IPS-15b (cell line): ENCODE measurements around the gene BAG2.
A peak's percentile ranks its signal among the peaks of the same experiment; 100 is the strongest.

Source experiments
- H3K27me3 ChIP-seq: one replicate; pipeline ENCODE4 v1.6.1; 2013; ENCODE audit warnings: low read length; ENCODE audit not compliant: control insufficient read depth, insufficient read depth
- H3K36me3 ChIP-seq: one replicate; pipeline ENCODE4 v1.6.1; 2013; ENCODE audit warnings: low read length; ENCODE audit not compliant: control insufficient read depth, insufficient read depth
- H3K4me1 ChIP-seq: one replicate; pipeline ENCODE4 v1.6.1; 2013; ENCODE audit warnings: mild to moderate bottlenecking, low read length; ENCODE audit not compliant: control insufficient read depth, insufficient read depth
- H3K4me3 ChIP-seq: one replicate; pipeline ENCODE4 v1.5.1; 2013; ENCODE audit warnings: low read depth, low read length
- H3K9ac ChIP-seq: one replicate; pipeline ENCODE4 v1.6.1; 2013; ENCODE audit warnings: low read depth, mild to moderate bottlenecking, low read length
- H3K9me3 ChIP-seq: one replicate; pipeline ENCODE4 v1.6.1; 2013; ENCODE audit warnings: mild to moderate bottlenecking, low read length; ENCODE audit not compliant: control insufficient read depth, insufficient read depth

BAG2 gene

DNA sequence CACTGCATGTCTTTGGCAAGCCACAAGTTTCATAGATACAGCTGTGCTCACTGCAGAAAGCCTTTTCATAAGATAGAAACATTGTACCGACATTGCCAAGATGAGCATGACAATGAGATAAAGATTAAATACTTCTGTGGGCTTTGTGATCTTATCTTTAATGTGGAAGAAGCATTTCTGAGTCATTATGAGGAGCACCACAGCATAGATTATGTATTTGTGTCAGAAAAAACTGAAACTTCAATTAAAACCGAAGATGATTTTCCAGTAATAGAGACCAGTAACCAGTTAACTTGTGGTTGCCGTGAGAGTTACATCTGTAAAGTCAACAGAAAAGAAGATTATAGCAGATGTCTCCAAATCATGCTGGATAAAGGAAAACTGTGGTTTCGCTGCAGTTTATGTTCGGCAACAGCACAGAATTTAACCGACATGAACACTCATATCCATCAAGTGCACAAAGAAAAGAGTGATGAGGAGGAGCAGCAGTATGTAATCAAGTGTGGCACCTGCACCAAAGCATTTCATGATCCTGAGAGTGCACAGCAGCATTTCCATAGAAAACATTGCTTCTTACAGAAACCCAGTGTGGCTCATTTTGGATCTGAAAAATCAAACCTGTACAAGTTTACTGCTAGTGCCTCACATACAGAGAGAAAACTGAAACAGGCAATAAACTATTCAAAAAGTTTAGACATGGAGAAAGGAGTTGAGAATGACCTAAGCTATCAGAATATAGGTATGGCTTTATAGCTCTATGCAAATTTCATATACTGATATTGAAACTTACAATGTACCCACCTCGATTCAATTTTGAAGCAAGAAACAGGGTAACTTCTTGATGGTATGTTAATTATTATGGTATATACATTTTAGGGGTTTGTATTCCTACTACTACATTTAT is 23.9 kb upstream of the BAG2 start:
- no peak overlapping the region for H3K9ac ChIP-seq
- H3K27me3 ChIP-seq, result no peaks in the 10 kb centered on the region
- H3K4me3 ChIP-seq, result no peak overlapping the region
- no peaks in the 10 kb centered on the region for H3K9me3 ChIP-seq
- no peaks in the 10 kb centered on the region for H3K4me1 ChIP-seq
- H3K36me3 ChIP-seq, result no peaks in the 10 kb centered on the region

- Histone ChIP-seq H3K4me1 (no peaks in the 10 kb centered on the region), H3K4me3 (no peak overlapping the region), H3K9me3 (no peaks in the 10 kb centered on the region), H3K27me3 (no peaks in the 10 kb centered on the region), H3K9ac (no peak overlapping the region), H3K36me3 (no peaks in the 10 kb centered on the region)
These were observed 13.5 kb upstream of the BAG2 start for GRCh38 chr6:57158658-57159057.

DNA sequence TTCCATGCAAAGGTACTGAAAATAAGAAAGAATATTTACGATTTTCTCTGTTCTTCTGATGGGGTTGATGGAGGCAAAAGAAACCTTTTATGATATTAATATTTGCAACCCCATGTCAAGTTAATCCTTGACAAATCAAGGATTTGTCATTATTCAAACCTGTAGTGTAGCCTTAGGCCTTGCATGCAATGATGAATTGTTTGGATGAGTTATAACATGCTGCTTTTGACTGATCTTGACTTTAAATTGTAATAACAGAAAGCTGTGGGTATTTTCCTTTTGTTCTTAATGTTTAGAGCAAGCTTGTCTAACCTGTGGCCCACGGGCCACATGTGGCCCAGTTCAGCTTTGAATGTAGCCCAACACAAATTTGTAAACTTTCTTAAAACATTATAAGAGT is 13.0 kb upstream of the BAG2 start:
- H3K4me3 ChIP-seq, result no peak overlapping the region
- no peaks in the 10 kb centered on the region for H3K36me3 ChIP-seq
- no peaks in the 10 kb centered on the region for H3K27me3 ChIP-seq
- H3K9ac ChIP-seq, result no peak overlapping the region
- H3K9me3 ChIP-seq, result no peaks in the 10 kb centered on the region
- no peaks in the 10 kb centered on the region for H3K4me1 ChIP-seq

- no peaks in the 10 kb centered on the region for H3K36me3 ChIP-seq
- H3K4me3 ChIP-seq, result no peak overlapping the region
- H3K4me1 ChIP-seq, result no peaks in the 10 kb centered on the region
- no peaks in the 10 kb centered on the region for H3K9me3 ChIP-seq
- no peak overlapping the region for H3K9ac ChIP-seq
- H3K27me3 ChIP-seq, result no peaks in the 10 kb centered on the region
These were observed 10.1 kb upstream of the BAG2 start for GRCh38 chr6:57162028-57162427.

DNA sequence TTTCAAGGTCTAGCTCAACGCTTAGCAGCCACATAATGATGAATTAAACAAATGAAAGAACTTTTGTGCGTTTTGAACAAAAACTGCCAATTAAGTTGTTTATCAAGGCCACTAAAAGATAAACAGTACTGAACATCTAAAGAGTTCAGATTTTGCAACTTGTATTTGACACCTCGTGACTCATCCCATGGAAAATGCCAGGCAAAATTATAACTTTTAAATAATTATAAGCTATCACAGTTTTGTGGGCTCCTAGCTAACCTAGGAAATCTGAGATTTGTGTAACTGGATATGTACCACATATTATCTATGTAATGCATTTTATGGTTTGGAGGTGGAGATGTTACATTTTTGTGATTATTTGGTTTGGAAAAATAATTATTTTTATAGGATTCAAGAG is 9.6 kb upstream of the BAG2 start:
- H3K4me3 ChIP-seq, result no peak overlapping the region
- no peaks in the 10 kb centered on the region for H3K9me3 ChIP-seq
- H3K36me3 ChIP-seq, result no peaks in the 10 kb centered on the region
- H3K4me1 ChIP-seq, result no peaks in the 10 kb centered on the region
- no peak overlapping the region for H3K9ac ChIP-seq
- no peaks in the 10 kb centered on the region for H3K27me3 ChIP-seq

DNA sequence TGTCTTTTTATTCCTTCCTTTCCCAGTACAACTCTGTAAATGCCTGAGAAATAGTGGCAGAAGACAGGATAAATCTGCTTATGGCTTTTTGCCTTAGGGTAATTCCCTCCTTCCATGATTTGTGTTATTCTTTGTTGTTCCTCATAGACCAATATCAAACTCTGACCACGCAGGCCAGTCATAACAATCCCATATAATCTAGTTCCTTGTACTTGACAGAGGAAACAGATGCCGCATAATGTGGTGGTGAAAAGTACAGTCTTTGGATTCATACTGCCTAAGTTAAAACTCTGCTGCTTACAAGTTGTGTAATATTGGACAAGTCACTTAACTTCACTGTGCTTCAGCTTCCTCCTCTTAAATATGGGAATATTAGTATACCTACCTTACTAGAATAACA is 8.2 kb upstream of the BAG2 start:
- Histone ChIP-seq H3K4me1 (no peaks in the 10 kb centered on the region), H3K36me3 (no peaks in the 10 kb centered on the region), H3K27me3 (no peaks in the 10 kb centered on the region), H3K4me3 (no peak overlapping the region), H3K9ac (no peak overlapping the region), H3K9me3 (no peaks in the 10 kb centered on the region)

DNA sequence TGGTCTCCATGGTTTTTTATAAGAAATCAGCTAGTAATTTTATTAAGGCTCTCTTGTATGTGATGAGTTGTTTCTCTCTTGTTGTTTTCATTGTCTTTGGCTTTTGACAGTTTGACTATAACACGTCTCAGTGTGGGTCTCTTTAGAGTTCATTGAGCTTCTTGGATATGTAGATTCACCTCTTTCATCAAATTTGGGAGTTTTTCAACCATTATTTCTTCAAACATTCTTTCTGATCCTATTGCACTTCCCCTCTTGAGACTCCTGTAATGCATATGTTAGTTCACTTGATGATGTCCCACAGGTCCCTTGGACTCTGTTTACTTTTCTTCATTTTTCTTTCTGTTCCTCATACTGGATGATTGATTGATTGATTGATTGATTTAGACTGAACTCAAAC is 7.0 kb upstream of the BAG2 start:
- H3K36me3 ChIP-seq, result no peaks in the 10 kb centered on the region
- no peak overlapping the region for H3K9ac ChIP-seq
- H3K27me3 ChIP-seq, result no peaks in the 10 kb centered on the region
- no peaks in the 10 kb centered on the region for H3K9me3 ChIP-seq
- H3K4me1 ChIP-seq, result no peaks in the 10 kb centered on the region
- H3K4me3 ChIP-seq, result no peak overlapping the region

DNA sequence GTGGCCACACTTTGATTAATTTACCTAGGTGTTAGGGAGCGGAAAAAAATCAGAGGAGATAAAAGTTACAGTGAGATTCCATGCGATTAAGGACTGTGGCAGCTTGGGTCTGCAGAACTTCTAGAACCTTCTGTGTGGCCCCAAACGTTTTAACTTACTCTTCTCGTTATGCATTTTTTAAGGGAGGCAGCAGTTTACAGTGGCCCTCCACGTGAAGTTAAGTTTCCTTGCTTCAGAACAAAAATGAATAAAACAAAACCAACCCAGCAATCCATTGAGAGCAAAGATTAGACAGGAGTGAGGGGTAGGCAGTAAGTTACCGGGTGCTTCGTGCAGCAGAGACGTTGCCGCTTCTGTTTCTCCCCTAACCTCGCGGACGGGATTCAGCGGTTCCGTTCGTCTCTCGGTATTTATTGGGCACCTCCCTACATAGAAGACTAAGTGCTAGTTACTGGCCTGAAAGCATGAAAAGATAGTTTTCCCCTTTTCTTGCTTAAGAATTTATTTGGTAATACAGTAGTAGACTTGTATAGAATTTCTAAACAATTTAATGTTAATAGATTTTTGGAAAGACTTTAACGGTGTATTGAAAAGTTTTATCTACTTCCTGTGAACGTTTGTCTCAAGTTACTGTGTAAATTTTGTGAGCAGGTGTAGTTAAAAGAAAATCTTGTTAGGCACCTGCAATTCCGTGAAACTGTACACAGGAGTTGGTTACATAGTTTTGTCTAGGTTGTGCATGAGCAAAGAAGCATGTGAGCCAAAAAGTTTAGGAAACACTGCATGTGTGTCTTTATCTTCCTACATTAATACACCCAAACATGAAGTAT is 1.1 kb downstream of the BAG2 start:
- H3K36me3 ChIP-seq, result no peaks in the 10 kb centered on the region
- H3K4me3 ChIP-seq, result peak overlapping the region; percentile 70
- H3K9me3 ChIP-seq, result no peaks in the 10 kb centered on the region
- peaks cover 9% of the 10 kb centered on the region for H3K27me3 ChIP-seq
- H3K9ac ChIP-seq, result peak overlapping the region; percentile 77
- H3K4me1 ChIP-seq, result peaks cover 10% of the 10 kb centered on the region

GRCh38 chr6:57173886-57174510 is 1.9 kb downstream of the BAG2 start:
- Histone ChIP-seq H3K9me3 (no peaks in the 10 kb centered on the region), H3K36me3 (no peaks in the 10 kb centered on the region), H3K9ac (no peak overlapping the region), H3K4me1 (peaks cover 10% of the 10 kb centered on the region), H3K4me3 (peak overlapping the region; percentile 70), H3K27me3 (peaks cover 9% of the 10 kb centered on the region)

DNA sequence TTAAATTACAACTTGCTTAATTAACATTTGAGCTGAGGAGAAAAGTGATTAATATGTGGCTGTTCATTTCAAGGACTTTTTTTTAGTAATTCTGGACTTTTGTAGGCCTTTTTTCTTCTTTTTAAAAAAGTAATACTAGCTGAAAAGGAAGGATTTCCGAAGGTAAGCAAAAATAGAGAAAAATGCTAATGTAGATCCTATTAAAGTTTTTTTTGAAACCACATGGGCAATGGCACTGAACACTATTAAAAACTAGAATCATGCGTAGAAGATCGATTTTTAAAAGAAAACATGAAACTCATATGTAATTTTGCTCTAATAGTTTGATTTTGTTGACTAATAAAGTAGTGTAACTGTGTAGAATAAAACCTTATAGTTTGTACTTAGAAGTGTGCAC is 2.4 kb downstream of the BAG2 start:
- Histone ChIP-seq H3K4me1 (peaks cover 10% of the 10 kb centered on the region), H3K9me3 (no peaks in the 10 kb centered on the region), H3K36me3 (no peaks in the 10 kb centered on the region), H3K27me3 (peaks cover 9% of the 10 kb centered on the region), H3K9ac (no peak overlapping the region), H3K4me3 (peak overlapping the region; percentile 70)

- Histone ChIP-seq H3K36me3 (no peaks in the 10 kb centered on the region), H3K4me1 (peaks cover 10% of the 10 kb centered on the region), H3K9me3 (no peaks in the 10 kb centered on the region), H3K9ac (no peak overlapping the region), H3K4me3 (no peak overlapping the region), H3K27me3 (peaks cover 9% of the 10 kb centered on the region)
These were observed 5.6 kb downstream of the BAG2 start for GRCh38 chr6:57177545-57178265.
